Lung (tissue), 12 donors: ENCODE measurements around the gene CLASP1. TPM values are rescaled to one million over a fixed set of nuclear protein-coding genes. Genes with fewer than 3 reads are reported as not detected.

Experiments used
- ATAC-seq: fragments of 200-7000 bp; cut with Tn5 transposase; one replicate; pipeline ENCODE4 v1.9.1; 2020; ENCODE audit warnings: moderate number of reproducible peaks; ENCODE audit not compliant: insufficient read depth, low FRiP score
- DNase-seq, 3 donors: peaks; one replicate each; pipeline ENCODE4 v3.0.0-alpha.2; 2013 to 2017
- H3K27ac ChIP-seq, 2 donors: one replicate each; pipeline ENCODE4 v1.5.1; 2013; ENCODE audit warnings: mild to moderate bottlenecking in 2 of 2, moderate library complexity in 2 of 2, control low read depth in 1 of 2, inconsistent platforms in 1 of 2, low read depth in 1 of 2, low read length in 1 of 2
- H3K27me3 ChIP-seq, 3 donors: one replicate each; pipeline ENCODE4 v1.5.1; 2013; ENCODE audit warnings: low read length in 2 of 3; ENCODE audit not compliant: control insufficient read depth in 3 of 3, insufficient read depth in 3 of 3
- H3K36me3 ChIP-seq, 4 donors: one replicate each; pipeline ENCODE4 v1.5.1; 2013; ENCODE audit warnings: low read length in 4 of 4, mild to moderate bottlenecking in 1 of 4, moderate library complexity in 1 of 4; ENCODE audit not compliant: control insufficient read depth in 4 of 4, insufficient read depth in 4 of 4
- H3K4me1 ChIP-seq, 5 donors: one replicate each; pipeline ENCODE4 v1.5.1; 2013; ENCODE audit warnings: low read length in 5 of 5, mild to moderate bottlenecking in 2 of 5, moderate library complexity in 1 of 5; ENCODE audit not compliant: control insufficient read depth in 5 of 5, insufficient read depth in 5 of 5
- H3K4me3 ChIP-seq: one replicate; pipeline ENCODE4 v1.5.1; 2013; ENCODE audit warnings: mild to moderate bottlenecking, control low read depth, moderate library complexity
- H3K9ac ChIP-seq, 2 donors: one replicate each; pipeline ENCODE4 v1.5.1; 2013; ENCODE audit warnings: low read length in 2 of 2, control low read depth in 1 of 2; ENCODE audit not compliant: insufficient read depth in 1 of 2
- H3K9me3 ChIP-seq, 4 donors: one replicate each; pipeline ENCODE4 v1.5.1; 2013; ENCODE audit warnings: low read length in 3 of 4, mild to moderate bottlenecking in 1 of 4, moderate library complexity in 1 of 4; ENCODE audit not compliant: control insufficient read depth in 4 of 4, insufficient read depth in 3 of 4
- WGBS, 2 donors: extraction: QIAGEN DNeasy Blood & Tissue Kit; methylation state at CpG; one replicate each; pipeline ENCODE4 v1.1.7; 2013; 5-methylcytosine and 5-hydroxymethylcytosine counted together
- polyA plus RNA-seq, 2 donors: library from polyadenylated mRNA; stranded (reverse); fragments of 200-250 nt; gene quantifications; one replicate each; pipeline ENCODE4 v1.2.1, GENCODE V29; 2013
- total RNA-seq, 2 donors: library from RNA; depleted of rRNA in 1 of 2; stranded (reverse); fragments of >200 nt in 1 of 2; gene quantifications; one replicate each; pipeline ENCODE4 v1.2.1, GENCODE V29; 2014 to 2021
- TF ChIP-seq, protein P1 (sequence below): IDR thresholded peaks from 2 replicates; pipeline ENCODE4 v1.5.1; 2012; ENCODE audit warnings: mild to moderate bottlenecking; ENCODE audit errors: control extremely low read depth, extremely low read depth
- donor health status: control.
- donor health status: control.
- donor health status: Bipolar disorder and iron deficiency.
- donor health status: healthy.
- donor health status: DM: yes; HTN: yes; CAD: no.

The CLASP1 gene
- total and polyA plus RNA-seq, 4 donors, result 7.4 to 128 (median 30.6) TPM

DNA sequence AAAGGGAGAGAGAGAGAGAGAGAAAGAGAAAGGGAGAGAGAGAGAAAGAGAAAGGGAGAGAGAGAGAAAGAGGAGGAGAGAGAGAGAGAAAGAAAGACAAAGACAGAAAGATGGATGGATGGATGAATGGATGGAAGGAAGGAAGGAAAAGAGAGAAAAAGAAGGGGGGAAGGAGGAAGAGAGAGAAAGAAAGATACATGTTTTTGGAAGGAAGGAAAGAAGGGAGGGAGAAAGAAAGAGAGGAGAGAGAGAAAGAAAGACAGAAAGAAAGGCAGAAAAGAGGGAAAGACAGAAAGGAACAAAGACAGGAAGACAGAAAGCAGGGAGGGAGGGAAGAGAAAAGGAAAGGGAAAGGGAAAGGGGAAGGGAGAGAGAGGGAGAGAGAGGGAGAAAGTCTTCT, 67.0 kb downstream of the CLASP1 start:
- Histone ChIP-seq H3K4me1 (peaks cover 0 to 13% (median 4%) of the 10 kb centered on the region in 5 donors), H3K4me3 (no peak overlapping the region), H3K9me3 (no peaks in the 10 kb centered on the region), H3K27me3 (no peaks in the 10 kb centered on the region), H3K27ac (no peak overlapping the region), H3K36me3 (peaks cover 0 to 2% (median 0%) of the 10 kb centered on the region in 4 donors), H3K9ac (no peak overlapping the region)
- no peak for ATAC-seq
- no peak for DNase-seq
- TF ChIP-seq, protein P1, sequence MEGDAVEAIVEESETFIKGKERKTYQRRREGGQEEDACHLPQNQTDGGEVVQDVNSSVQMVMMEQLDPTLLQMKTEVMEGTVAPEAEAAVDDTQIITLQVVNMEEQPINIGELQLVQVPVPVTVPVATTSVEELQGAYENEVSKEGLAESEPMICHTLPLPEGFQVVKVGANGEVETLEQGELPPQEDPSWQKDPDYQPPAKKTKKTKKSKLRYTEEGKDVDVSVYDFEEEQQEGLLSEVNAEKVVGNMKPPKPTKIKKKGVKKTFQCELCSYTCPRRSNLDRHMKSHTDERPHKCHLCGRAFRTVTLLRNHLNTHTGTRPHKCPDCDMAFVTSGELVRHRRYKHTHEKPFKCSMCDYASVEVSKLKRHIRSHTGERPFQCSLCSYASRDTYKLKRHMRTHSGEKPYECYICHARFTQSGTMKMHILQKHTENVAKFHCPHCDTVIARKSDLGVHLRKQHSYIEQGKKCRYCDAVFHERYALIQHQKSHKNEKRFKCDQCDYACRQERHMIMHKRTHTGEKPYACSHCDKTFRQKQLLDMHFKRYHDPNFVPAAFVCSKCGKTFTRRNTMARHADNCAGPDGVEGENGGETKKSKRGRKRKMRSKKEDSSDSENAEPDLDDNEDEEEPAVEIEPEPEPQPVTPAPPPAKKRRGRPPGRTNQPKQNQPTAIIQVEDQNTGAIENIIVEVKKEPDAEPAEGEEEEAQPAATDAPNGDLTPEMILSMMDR, result no peak

GRCh38 chr2:121579309-121579708, 70.0 kb downstream of the CLASP1 start:
- Histone ChIP-seq H3K27me3 (no peaks in the 10 kb centered on the region), H3K9me3 (no peaks in the 10 kb centered on the region), H3K36me3 (no peaks in the 10 kb centered on the region), H3K4me3 (no peak overlapping the region), H3K9ac (no peak overlapping the region), H3K27ac (no peak overlapping the region), H3K4me1 (peaks cover 0 to 14% (median 2%) of the 10 kb centered on the region in 5 donors)
- WGBS, 2 donors, result 95 to 98% methylated on average over 3 of the region's 3 CpGs
- ATAC-seq (no peak), DNase-seq (no peak)
- TF ChIP-seq, protein P1, result no peak

GRCh38 chr2:121577381-121577780, 71.9 kb downstream of the CLASP1 start:
- peaks cover 0 to 14% (median 2%) of the 10 kb centered on the region in 5 donors for H3K4me1 ChIP-seq
- TF ChIP-seq, protein P1, result no peak
- no peak overlapping the region for H3K9ac ChIP-seq
- H3K36me3 ChIP-seq, result no peaks in the 10 kb centered on the region
- no peak overlapping the region for H3K4me3 ChIP-seq
- ATAC-seq (no peak), DNase-seq (no peak)
- no peaks in the 10 kb centered on the region for H3K9me3 ChIP-seq
- H3K27me3 ChIP-seq, result no peaks in the 10 kb centered on the region
- 30 to 75% methylated on average over 1 of the region's 1 CpG for WGBS, 2 donors
- no peak overlapping the region for H3K27ac ChIP-seq

DNA sequence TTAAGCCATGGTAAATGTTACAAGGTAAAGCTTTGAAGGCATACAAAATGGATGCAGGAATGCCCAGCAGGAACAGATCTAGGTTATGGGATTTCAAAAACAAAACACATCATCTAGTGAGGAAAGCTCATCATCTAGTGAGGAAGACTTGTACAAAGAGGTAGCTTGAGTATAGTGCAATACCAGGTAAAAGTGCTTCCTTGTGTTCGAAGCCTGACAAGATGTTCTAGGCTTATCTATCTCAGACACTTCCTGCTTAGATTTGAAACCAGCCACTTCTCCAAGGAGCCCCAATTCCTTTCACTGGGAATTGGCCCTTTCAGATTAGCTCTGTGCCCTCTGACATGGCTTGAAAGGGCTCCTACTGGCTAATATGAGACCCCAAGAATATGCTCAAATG, 73.0 kb downstream of the CLASP1 start:
- Histone ChIP-seq H3K27ac (no peak overlapping the region), H3K27me3 (no peaks in the 10 kb centered on the region), H3K9ac (no peak overlapping the region), H3K9me3 (no peaks in the 10 kb centered on the region), H3K4me1 (peaks cover 0 to 14% (median 2%) of the 10 kb centered on the region in 5 donors), H3K4me3 (no peak overlapping the region), H3K36me3 (peaks cover 0 to 3% (median 0%) of the 10 kb centered on the region in 4 donors)
- 22 to 42% methylated on average over 1 of the region's 1 CpG for WGBS, 2 donors
- ATAC-seq (no peak), DNase-seq (no peak)
- TF ChIP-seq, protein P1, result no peak
